ENCODE results near the gene FHIT.

DNA sequence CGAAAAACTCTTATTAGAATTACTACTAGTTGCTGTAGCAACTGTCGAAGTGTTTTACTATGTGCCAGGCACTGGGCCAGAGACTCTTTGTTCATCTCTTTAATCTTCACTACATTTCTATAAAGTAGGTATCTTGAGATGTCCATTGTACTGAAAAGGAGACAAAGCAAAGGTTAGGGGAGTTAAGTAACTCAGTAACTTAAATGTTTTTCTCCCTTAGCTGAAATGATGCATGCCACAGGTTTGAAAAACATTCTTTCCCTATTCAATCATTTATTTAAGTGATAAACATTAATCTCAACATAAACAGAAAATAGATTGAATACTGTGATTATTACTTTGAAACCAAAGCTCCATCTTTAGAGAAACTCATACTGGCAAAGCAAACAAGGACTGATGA lies 776.2 kb downstream of the FHIT start:
- TF ChIP-seq CTCF (IDR thresholded peaks at IDR 0.05) (no peak), POLR2A (IDR thresholded peaks at IDR 0.05) (no peak)
